ENCODE measurements around the gene SHANK2. TPM values are rescaled to one million over a fixed set of nuclear protein-coding genes. Genes with fewer than 3 reads are reported as not detected.

SHANK2 gene
- total RNA-seq, 1 donor from 2014 or later: 16.0 TPM

DNA sequence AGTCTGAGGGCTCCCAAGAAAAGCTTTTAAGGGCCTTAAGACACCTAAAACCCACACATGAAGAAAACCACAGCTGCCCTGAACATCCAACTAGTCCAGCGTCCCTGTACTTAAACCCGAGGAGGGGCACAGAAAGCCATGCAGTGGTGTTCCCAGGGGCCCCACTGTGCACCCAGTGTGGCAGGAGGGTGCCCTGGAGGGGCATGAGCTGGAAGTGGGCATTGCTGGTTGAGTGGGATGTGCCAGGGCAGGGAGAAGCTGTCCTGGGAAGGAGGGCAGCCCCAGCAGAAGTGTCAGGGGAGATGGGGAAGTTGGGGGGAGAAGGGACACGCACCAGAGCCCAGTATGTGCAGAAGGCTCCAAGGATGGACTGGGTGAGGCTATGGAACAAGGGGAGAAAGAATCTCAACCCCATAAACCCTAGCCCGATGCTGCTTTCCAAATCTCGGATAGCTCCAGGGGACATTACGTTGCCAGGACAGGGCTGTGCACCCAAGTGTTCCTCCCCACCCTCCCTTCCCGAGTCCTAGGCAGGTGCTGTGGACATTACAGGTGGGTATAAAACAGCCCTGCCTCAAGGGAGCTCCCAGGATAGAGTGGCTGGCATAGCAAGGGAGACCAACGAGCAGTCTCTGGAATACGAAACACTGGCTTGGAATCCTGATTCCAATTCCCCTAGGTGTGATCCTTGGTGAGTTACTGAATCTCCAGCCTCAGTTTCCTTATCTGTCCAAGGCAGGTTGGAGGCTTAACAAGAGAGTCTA, 44.2 kb downstream of the SHANK2 start:
- H3K4me3 ChIP-seq (ENCODE audit: low read depth, low read length): no peak overlapping the region
- no peak for DNase-seq (ENCODE audit: low read depth)
- TF ChIP-seq, protein P1, sequence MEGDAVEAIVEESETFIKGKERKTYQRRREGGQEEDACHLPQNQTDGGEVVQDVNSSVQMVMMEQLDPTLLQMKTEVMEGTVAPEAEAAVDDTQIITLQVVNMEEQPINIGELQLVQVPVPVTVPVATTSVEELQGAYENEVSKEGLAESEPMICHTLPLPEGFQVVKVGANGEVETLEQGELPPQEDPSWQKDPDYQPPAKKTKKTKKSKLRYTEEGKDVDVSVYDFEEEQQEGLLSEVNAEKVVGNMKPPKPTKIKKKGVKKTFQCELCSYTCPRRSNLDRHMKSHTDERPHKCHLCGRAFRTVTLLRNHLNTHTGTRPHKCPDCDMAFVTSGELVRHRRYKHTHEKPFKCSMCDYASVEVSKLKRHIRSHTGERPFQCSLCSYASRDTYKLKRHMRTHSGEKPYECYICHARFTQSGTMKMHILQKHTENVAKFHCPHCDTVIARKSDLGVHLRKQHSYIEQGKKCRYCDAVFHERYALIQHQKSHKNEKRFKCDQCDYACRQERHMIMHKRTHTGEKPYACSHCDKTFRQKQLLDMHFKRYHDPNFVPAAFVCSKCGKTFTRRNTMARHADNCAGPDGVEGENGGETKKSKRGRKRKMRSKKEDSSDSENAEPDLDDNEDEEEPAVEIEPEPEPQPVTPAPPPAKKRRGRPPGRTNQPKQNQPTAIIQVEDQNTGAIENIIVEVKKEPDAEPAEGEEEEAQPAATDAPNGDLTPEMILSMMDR (IDR thresholded peaks at IDR 0.05; ENCODE audit: insufficient read depth, low read length, poor library complexity, severe bottlenecking): no peak
- H3K36me3 ChIP-seq (ENCODE audit: control insufficient read depth, insufficient read depth, low read length): no peaks in the 10 kb centered on the region
- H3K27me3 ChIP-seq (ENCODE audit: control insufficient read depth, insufficient read depth, low read length): no peaks in the 10 kb centered on the region

DNA sequence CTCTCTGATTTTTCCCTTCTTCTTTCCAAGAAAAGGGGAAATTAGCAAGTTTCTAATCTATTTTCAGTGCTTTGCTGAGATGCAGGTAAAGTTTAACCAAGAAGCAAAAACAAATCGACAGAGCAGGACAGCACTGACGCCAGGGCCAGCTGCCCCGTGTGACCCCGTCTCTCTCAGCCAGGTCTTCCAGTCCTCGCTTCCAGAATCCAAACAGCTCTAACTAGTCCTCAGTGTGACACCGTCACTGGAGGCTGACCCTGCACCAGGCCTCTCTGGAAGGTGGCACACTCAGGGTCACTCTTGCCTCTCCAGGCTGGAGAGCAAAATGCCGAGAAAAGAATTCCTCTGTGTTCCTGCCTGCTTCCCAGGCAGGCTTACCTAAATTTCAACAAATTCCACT, 44.8 kb downstream of the SHANK2 start:
- H3K36me3 ChIP-seq (ENCODE audit: control insufficient read depth, insufficient read depth, low read length): no peaks in the 10 kb centered on the region
- no peaks in the 10 kb centered on the region for H3K27me3 ChIP-seq (ENCODE audit: control insufficient read depth, insufficient read depth, low read length)
- H3K4me3 ChIP-seq (ENCODE audit: low read depth, low read length): no peak overlapping the region
- no peak for DNase-seq (ENCODE audit: low read depth)
- TF ChIP-seq, protein P1 (IDR thresholded peaks at IDR 0.05; ENCODE audit: insufficient read depth, low read length, poor library complexity, severe bottlenecking): no peak

DNA sequence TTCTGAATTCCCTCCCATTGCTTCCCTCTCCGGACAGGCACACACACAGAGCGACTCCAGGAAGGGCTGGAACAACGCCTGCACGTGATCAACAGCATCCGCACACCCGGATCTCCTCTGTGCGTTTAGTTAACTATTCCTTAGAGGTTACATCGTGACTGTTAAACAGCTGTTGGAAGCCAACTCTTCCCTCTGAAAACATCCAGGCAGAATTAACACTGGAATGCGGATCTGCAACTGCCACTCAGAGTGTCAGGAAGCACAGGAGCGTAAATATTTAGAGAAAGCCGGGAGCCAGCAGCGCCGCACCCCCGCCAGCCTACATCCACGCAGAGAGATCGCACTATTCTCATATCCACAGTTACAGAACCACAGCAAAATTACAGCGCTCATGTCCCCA, 46.2 kb downstream of the SHANK2 start:
- peak; percentile 38 for DNase-seq (ENCODE audit: low read depth)
- TF ChIP-seq, protein P1 (IDR thresholded peaks at IDR 0.05; ENCODE audit: insufficient read depth, low read length, poor library complexity, severe bottlenecking): no peak
- Histone ChIP-seq H3K4me3 (ENCODE audit: low read depth, low read length) (no peak overlapping the region), H3K27me3 (ENCODE audit: control insufficient read depth, insufficient read depth, low read length) (no peaks in the 10 kb centered on the region), H3K36me3 (ENCODE audit: control insufficient read depth, insufficient read depth, low read length) (no peaks in the 10 kb centered on the region)

DNA sequence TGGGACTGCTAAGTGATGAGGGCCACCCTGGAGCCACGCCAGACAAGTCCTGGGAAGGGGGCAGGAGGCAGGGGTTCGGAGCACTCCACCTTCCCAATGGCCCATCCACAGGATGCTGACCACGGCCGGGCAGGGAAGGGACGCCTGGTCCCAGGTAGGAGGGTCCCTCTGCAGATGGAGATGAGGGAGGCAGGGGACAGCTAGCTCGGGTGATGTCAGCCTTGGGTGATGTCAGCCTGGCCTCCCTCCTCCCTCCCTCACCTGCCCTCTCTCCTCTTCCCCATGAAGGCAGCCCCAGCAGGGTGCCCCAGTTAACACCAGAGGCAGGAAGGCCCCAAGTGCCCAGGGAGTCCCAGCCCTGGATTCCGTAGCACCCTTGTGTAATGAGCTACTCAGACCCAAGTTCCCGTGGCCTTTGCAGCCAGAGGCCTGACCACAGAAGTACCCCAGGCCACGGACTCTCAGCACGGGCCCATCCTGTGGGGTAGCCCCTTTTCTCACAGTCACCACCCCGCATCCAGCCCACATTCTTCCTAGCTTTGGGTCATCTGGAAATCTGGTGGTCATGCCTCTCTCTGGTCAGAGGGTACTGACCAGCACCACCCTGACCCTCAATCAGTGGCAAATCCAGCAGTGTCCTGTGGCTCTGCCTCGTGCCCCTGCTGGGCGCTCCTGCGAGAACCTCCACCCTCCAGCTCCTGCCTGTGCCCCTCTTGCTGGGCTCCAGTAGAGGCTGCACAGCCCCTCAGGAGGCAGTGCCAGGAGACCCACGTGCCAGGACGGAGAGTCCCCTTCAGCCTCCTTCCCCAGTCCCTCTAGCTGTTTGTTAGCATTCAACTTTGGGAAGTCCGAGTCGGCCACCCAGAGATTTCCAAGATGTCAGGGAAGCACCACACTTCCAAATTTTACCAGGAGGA, 47.4 kb downstream of the SHANK2 start:
- TF ChIP-seq, protein P1 (IDR thresholded peaks at IDR 0.05; ENCODE audit: insufficient read depth, low read length, poor library complexity, severe bottlenecking): no peak
- DNase-seq (ENCODE audit: low read depth): no peak

DNA sequence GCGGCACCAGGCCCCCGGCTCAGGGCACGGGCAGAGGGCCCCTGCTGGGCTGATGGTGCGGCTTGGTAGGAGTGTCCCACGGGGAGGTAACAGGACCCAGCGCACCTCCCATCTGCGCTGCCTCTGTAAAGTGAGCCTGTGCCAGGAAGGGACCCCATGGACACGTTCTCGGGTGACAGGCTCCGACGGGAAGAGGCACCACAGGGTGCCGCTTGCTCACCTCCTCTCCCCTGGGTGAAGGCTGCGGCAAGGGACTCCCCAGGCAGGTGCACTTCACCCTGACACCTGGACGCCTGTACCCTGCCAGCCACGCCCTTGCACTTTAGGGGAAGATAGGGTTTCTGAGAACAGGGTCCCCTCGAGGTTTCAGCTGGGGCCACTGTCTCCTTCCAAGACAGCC, 48.1 kb downstream of the SHANK2 start:
- Histone ChIP-seq H3K36me3 (ENCODE audit: control insufficient read depth, insufficient read depth, low read length) (no peaks in the 10 kb centered on the region), H3K4me3 (ENCODE audit: low read depth, low read length) (no peak overlapping the region), H3K27me3 (ENCODE audit: control insufficient read depth, insufficient read depth, low read length) (no peaks in the 10 kb centered on the region)
- DNase-seq (ENCODE audit: low read depth): no peak
- TF ChIP-seq, protein P1 (IDR thresholded peaks at IDR 0.05; ENCODE audit: insufficient read depth, low read length, poor library complexity, severe bottlenecking): no peak

More for the DNA sequence above, 47.4 kb downstream of the SHANK2 start:
- no peaks in the 10 kb centered on the region for H3K27me3 ChIP-seq (ENCODE audit: control insufficient read depth, insufficient read depth, low read length)
- H3K4me3 ChIP-seq (ENCODE audit: low read depth, low read length): no peak overlapping the region
- no peaks in the 10 kb centered on the region for H3K36me3 ChIP-seq (ENCODE audit: control insufficient read depth, insufficient read depth, low read length)
